HG02642 (cell line): ENCODE data around the gene AKT2.

Source experiments
- ATAC-seq: cut with Tn5 transposase; IDR thresholded peaks from one replicate; pipeline ENCODE4 v1.9.1; 2021; ENCODE audit warnings: mild to moderate bottlenecking; ENCODE audit not compliant: unreplicated experiment, poor library complexity

The AKT2 gene

DNA sequence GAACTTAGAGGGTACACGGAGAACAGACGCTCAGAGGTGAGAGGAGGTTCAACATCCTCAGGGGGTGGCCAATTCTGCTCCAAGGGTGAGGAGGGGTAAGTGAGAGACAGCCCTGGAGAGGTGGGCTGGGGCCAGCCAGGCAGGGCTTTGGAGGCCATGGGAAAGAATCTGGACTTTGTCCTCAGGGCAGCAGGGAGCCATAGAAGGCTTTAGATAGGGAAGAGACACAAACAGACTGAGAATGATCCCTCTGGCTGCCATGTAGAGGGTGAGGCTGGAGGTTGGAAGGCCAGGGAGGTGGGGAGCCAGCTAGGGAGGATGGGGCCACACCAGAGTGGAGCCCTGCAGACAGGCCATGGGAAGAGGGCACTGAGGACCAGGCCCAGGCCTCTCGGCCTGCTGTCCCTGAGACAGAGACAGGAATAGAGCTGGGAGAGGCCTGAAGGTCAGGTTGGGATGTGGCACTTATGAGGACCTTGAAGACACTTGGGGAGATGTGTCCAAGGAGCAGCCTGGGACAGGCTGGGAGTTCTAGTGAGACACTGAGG, 29.5 kb downstream of the AKT2 start:
- no peak for ATAC-seq

DNA sequence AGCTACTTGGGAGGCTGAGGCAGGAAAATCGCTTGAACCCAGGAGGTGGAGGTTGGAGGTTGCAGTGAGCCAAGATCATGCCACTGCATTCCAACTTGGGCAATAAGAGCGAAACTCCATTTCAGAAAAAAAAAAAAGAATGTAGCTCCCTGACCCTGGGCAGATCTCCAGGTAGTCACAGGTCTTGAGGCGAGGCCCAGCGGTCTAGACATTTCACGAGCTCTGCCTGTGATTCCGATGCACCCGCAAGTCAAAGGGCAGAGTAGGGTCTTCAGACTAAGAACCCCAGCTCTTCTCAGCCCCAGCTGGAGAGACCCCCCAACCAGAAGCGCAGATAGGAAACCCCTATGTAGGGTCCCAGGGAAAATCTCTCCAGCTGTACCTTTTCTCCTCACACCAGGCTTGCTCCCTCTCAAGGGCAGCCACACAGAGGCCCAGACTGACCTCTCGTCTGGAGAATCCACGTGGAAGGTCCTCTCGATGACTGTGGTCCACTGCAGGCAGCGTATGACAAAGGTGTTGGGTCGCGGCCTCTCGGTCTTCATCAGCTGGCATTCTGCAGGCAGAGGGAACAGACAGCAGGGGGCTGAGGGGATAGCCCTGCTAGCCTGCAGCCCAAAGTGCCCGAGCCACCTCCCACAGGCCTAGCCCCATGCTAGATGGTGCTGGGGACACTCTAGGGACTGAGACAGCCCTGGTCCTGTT, 30.3 kb downstream of the AKT2 start:
- ATAC-seq: no peak

DNA sequence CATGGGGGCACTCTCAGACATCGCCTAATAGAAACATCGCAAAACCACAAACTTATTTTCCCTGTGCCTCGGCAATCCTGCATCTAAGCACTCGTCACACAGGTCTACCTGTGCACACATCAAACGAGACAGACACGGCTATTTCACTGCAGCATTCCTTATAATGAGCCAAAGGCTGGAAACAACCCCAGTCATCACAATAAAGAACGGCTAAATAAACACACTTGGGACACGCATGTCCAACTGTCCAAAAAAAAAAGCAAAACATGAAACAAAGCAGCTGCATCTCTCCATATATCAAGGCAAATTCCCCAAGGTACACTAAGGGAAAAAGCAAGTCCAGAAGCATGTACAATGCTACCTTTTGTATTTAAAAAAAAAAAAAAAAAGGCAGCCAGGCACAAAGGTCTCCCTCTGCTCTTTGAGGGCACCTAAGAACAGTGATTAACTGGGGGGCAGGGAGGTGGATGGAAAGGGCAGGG, 31.5 kb downstream of the AKT2 start:
- ATAC-seq: no peak

DNA sequence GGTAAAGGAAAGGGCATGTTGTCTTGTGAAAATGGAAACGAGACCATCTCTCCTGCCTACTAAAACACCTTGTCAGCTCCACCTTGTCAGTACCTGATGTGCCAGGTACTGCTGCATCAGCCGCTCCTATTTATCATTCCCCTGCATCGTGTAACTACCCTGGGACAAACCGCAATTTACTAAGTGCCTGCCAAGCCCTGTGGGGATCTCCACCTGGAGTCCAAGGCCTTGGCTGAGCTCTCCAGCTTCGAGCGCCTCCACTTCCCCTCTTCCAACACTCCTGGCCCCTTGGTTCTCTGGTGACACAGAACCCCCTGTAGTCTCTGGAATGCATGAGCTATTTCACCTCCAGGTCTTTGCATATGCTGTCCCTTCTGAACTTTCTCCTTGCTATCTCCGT, 32.8 kb downstream of the AKT2 start:
- no peak for ATAC-seq

DNA sequence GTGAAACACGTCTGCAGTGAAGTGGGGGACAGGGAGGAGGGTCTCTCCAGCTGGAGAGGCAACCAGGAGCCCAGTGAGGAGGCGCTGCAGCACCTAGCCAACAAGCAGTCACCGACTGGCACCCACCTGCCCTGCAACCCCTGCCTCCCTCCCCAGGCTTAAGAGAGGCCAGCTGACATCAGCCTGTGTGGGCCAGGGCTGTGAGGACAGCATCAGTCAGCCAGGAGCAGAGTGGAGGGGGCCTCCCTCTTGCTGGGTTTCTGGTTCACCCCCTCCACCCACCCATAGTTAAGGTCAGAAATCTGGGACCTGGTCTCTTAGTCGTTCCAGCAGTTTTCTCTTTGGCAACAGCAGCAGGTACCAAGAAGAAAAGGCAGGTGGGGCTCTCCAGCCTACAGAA, 33.2 kb downstream of the AKT2 start:
- ATAC-seq: no peak

DNA sequence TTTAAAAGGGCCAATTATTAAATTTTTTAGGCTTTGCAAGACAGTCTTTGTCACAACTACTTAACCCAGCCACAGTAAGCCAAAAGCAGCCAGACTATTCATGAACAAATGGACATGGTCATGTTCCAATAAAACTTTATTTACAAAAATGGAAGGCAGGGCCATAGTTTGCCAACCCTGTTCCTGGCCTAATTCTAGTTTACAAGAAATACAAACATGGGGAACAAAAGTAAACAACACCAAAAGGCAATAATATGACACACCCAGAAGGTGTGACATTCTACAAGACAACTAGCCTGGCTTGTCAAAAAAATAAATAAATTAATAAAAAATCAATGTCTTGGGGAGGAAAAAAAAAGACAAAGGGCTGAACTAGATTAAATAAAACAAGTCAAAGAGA, 33.9 kb downstream of the AKT2 start:
- no peak for ATAC-seq

DNA sequence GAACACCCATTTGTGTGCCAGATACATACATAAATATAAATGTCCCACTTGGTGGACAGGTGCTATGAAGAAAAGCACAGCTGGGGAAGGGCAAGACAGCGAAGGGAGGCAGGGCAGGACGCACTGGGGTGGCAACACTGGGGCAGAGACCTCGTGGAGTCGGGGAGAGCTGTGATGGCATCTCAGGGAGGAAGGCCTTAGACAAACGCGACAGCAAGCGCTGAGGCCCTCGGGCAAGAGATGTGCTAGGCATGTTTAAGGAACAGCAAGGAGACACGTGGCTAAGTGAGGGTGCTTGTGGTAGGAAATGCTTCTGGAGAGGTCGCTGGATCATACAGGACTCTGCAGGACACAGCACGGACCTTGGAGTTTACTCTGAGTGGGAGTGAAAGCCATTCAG, 35.4 kb downstream of the AKT2 start:
- no peak for ATAC-seq

DNA sequence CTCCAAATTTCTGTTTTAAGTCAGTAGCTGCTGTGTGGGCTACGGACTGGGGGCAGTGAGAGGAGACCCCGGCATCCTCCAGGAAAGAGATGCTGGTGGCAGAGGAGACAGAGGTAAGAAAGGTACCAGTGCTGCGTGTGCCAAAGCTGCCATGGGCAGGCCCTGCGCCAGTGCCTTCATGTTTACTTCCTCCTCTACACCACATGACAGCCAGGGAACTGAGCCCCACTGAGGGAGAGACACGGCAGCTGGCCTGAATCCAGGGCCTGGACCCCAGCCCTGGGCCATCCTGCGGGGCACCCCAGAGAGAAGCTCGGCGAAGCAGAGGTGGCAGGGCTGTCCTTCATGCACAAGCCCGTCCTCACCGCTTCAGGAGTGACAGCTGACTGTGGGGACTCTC, 35.9 kb downstream of the AKT2 start:
- ATAC-seq: no peak

DNA sequence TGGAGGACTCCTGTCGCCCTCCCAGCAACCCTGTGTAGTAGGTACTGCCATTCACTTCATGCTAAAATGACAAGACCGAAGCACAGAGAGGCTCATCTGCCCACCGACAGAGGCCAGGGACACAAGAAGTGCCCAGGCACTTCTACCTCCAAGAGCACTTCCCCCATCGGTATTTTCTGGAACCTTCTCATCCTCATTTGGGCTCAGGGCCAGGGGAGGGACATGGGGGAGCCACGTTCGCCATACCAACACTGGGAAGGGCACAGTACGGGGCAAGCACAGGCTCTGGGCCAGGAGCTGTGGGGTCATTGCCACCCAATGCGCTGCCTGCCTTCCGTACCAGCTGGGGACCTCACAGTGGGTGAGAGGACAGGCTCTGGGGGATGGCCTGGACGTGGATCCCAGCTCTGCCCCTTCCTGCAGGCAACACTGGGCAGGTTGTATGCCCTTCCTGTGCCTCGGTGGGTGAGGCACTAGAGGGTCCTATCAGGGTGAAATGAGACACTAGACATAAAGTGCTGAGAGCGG, 37.3 kb downstream of the AKT2 start:
- no peak for ATAC-seq

DNA sequence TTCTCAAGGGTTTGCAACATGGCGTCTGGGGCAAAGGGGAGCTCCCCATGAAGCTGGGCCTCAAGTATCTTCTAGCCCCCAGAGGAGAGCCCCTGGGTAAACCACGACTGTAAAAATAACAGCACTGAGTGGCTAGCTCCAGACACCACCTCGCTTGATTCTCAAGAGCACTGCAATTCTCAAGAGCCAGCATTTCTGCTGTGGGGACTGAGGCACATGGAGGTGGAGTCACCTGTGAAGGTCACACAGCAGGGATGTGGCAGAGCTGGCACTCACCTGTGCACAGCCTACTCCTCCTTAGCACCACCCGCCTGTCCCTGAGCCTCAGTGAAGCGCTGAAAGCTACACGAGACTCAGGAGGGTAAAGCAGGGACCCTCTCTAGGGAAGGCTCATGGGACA, 38.0 kb downstream of the AKT2 start:
- no peak for ATAC-seq

DNA sequence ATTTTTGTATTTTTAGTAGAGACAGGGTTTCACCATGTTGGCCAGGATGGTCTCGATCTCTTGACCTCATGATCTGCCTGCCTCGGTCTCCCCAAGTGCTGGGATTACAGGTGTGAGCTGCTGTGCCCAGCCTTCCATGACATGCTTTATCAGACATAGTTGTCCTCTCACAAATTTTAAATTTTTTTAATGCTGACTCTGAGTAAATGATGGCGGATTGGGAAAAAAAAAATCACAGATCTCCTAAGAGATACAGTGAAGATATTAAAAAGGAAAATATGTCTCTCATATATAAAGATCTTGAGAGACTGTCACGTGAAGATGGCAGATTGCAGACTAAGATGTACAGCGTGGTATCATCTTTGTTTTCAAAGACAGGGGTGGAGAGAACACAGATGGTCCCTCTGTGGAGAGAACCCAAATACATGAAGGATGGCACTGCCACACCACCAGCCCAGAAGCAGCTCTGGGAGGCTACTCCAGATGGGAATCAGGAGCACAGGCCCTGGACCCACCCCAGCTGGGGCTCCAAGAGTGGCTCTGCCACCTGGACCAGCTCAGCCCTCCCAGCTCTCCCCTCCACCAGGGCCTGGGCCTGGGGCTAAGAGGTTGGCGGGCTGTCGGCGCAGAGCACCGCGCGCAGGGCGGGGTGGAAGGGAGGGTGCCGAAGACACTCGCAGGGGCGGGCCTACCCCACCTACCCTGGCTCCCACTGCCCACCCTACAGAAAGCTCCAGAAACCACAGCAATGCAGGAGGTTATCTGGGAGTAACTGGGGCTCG, 38.7 kb downstream of the AKT2 start:
- ATAC-seq: no peak

DNA sequence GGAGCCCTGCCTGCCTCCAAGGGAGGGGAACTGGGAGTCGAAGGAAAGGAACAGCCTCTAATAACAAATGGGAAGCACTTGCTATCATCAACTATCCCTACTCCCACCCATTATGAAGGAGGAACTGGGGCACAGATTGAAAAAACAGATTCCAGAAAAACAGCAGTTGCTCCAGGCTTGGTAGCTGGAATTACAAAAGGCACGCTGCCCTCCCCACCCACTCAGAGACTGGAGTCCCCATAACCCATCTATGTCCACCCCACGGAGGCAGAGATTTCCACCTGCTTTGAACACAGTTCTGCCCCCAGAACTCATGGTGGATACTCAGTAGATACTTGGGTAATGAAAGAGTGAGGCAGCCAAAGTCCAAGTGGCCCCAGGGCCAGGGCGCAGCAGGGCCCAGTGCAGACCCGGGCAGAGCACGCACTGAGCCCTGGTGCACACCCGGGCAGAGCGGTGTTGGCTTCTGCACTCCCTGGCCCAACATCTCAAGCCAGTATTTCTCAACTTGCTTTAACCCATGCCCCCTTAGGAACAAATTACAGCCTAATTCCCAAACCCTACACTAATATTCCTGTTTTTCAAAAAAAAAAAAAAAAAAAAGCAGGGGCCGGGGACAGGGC, 39.5 kb downstream of the AKT2 start:
- ATAC-seq: no peak

DNA sequence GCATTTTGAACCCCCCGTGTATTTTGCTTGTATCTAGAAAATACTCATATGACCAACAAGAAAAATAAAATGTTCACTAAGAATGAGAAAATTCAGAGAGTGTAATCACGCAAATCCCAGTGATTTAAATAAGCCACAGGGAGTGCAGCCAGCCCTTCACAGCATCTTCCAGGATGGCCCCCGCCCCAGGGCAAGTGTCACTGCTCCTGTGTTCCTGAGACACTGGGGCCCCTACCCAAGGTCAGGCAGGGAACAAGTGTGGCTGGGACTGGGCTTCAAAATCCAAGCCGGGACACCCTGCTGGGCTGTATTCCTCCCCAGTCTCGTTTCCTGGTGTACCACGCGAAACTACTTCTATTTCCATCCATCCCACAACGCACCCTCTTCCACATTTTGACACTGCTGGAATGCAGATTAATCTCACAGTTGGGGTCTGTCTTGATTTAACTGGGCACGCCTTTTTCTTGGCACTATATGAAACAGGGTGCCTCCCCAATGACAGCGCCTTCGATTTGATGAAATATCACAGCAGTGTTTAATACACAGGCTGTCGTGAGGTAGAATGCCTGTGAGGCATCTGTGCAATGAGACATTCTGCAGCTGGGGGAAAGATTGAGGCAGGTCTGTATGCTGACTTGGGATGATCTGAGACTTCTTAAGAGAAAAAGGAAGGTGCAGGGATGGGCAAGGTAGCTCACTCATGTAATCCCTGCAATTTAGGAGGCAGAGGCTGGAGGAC, 40.4 kb downstream of the AKT2 start:
- ATAC-seq: no peak

DNA sequence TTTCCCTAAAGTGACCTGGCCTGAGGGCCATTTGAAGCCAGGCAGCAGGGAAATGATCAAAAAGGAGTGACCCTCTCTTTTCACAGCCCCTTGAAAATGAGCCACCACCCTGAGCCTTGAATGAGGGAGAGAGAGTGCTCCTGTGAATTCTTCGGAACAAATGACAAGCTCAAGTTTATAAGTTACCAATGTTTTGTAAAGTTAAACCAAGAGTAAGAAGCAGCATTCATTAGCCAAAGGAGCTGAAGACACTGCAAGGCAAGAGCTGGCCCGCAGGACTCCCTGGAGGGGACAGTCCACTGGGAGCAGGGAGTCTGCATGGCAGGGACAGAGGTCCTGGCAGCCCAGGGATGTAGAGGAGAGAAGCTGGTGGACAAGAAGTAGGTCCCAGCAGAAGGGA, 42.0 kb downstream of the AKT2 start:
- no peak for ATAC-seq

DNA sequence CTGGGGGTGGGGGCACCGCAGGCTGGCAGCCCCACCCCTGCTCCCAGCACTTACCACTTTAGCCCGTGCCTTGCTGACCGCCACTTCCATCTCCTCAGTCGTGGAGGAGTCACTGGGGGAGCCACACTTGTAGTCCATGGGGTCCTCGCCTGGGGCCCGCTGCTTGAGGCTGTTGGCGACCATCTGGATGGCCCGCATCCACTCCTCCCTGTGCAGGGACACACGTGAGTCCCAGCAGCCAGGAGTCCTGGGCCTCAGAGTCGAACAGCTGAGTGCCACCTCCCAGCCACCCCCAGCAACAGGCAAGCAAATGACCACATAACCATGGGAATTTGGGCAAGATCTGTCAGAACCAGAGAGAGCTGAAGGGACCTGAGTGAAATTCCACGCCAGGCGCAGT, 42.7 kb downstream of the AKT2 start:
- ATAC-seq: no peak

DNA sequence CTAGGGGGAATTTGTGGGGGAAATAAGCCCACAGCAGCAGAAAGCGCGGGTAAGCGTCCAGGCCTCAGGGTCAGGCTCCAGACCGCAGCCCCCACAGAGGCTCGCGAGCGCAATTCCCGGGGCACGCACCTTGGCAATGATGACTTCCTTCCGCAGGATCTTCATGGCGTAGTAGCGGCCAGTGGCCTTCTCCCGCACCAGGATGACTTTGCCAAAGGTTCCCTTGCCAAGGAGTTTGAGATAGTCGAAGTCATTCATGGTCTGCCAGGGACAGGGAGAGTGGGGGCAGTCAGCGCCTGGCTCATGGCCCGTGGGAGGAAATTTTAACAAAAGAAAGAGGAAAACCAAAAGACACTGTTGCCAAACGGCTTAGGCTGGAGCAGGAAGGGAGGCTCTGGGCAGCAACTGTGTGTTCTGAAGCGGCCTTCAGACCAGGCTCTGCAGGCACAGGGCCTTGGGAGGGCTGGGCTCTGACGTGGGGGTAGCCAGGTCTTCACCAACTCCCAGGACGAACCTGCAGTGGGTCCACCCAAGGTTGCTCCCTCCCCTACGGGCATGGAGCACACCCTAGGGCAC, 43.2 kb downstream of the AKT2 start:
- no peak for ATAC-seq

DNA sequence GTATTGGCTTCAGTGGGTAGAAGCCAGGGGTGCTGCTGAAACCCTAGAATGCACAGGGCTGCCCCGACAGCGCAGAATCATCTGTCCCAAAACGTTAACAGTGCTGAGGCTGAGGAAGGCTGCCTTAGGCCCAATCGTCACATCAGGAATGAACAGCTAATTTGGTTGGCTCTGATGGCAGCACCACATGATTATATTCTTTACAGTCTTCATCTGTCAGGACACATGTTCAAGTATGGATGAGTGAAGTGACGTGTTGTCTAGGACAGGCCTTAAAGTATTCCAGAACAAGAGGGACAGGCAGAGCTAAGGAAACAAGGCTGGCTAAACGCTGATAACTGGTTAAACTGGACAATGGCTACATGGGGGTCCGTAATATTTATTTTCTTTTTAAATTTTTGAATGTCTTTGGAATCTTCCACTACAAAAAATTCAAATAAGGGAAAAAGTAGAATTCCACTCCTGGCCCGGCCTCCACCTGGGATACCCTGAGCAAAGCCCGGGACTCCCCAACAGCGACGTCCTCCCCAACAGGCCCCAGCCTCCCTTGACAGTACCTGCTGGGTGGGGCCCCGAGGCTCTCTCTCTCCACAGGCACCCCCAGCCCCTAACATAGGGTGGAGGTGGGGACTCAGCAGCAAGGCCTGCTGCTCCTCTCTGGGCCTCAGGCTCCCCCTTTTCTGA, 43.9 kb downstream of the AKT2 start:
- ATAC-seq: no peak

DNA sequence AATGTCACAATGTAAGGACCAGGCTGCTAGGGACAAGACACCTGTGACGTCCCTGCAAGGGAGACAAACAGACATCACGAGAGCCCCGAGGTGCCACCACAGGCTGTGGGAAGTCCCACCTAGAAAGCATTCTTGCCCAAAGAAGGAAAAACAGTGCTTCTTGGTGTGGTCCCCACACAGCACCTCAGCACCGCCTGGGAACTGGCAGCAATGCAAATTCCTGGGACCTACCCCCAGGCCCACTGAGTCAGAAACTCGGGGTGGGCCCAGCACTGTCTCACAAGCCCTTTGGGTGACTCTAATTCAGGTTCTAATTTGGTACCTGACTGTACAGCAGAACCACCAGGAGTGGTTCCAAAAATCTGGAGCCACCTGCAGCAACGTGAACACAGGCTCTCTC, 44.8 kb downstream of the AKT2 start:
- no peak for ATAC-seq

DNA sequence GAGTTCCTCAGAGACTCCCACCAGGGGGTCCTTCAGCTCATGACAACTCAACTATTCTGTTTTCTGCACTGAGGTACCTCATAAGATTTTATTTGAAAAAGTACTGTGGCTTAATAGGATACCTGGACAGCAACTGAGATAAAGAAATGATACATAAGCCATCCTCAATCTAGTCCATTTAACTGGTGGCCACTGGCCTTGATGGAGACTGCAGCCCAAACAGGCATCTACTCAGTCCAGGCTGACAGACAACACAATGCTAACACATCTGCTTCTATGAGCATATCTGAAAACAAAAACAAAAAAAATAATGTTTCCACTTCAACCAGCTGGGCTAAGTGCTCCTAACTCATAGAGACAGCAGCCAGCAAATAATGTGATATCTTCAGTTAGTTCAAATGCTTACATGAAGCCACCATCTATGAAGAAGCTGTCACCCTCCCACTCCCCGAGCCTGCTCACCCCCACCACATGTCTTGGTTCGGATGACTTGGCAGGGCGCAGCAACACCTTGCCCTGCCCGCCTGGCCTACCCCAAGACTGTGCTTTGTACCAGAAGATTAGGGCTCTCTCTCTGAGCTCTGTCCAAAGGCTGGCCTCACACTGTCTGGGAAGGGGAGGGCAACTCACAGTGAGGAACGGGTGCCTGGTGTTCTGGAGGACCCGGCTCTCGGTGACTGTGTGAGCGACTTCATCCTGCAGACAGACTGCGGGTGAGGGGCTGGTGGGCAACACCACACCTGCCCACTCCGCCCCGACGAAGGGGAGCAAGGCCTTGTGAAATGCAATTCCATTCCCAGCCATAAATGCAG, 45.5 kb downstream of the AKT2 start:
- ATAC-seq: no peak
